Pancreas (tissue), 10 donors: ENCODE data around the gene PWWP2B. TPM values are rescaled to one million over a fixed set of nuclear protein-coding genes. Genes with fewer than 3 reads are reported as not detected.
A peak's percentile ranks its signal among the peaks of the same experiment; 100 is the strongest.

Experiments used
- ATAC-seq, 4 donors: fragments of 200-7000 bp; cut with Tn5 transposase; one replicate each; pipeline versions ENCODE4 v1.8.0 to v1.9.1; 2020; ENCODE audit warnings: mild to moderate bottlenecking in 4 of 4, moderate library complexity in 4 of 4
- DNase-seq, 6 donors: peaks; one replicate each; pipeline ENCODE4 v3.0.0-alpha.2; 2020
- FAIRE-seq: peaks from 2 replicates; lab custom pipeline; 2012; peaks lifted over from hg19 to GRCh38; lab: Jason Lieb, UNC
- H3K27ac ChIP-seq, 4 donors: fragments of 200-600 bp; sonication (generic); 1 replicate in 3 of 4; 2 replicates in 1 of 4; pipeline versions ENCODE4 v1.5.0 to v1.8.0; 2020
- H3K27me3 ChIP-seq, 4 donors: fragments of 200-600 bp; one replicate each; pipeline ENCODE4 v1.8.0; 2021
- H3K36me3 ChIP-seq, 3 donors: fragments of 200-600 bp; sonication (generic) in 1 of 3; one replicate each; pipeline versions ENCODE4 v1.5.0 to v1.8.0; 2020 to 2021
- H3K4me1 ChIP-seq, 3 donors: fragments of 200-600 bp; one replicate each; pipeline ENCODE4 v1.8.0; 2021
- H3K4me3 ChIP-seq, 4 donors: fragments of 200-600 bp; sonication (generic) in 2 of 4; one replicate each; pipeline versions ENCODE4 v1.5.0 to v1.8.0; 2020 to 2021
- H3K9me3 ChIP-seq, 4 donors: fragments of 200-600 bp; one replicate each; pipeline ENCODE4 v1.8.0; 2021
- CTCF ChIP-seq, 4 donors: fragments of 200-600 bp; sonication (generic) in 3 of 4; IDR thresholded peaks; one replicate each; pipeline versions ENCODE4 v1.5.0 to v1.8.0; 2021; ENCODE audit warnings: antibody characterized with exemption in 4 of 4
- WGBS, 2 donors: extraction: QIAGEN DNeasy Blood & Tissue Kit; methylation state at CpG; one replicate each; pipeline ENCODE4 v1.1.7; 2013; 5-methylcytosine and 5-hydroxymethylcytosine counted together
- intact Hi-C, 3 donors: fragments of 100-400 bp; cut with DNase I; formaldehyde crosslinking; loops; one replicate each; pipeline versions ENCODE4 v1.11.1 to v1.14.2; 2022
- polyA plus RNA-seq, 2 donors: library from polyadenylated mRNA; stranded (reverse); fragments of 200-250 nt; gene quantifications; one replicate each; pipeline ENCODE4 v1.2.3, GENCODE V29; 2013
- total RNA-seq, 6 donors: library from RNA; stranded (reverse); fragmentation: NEBNext Ultra II Directional in 4 of 6; extraction: Animal tissue kit (Norgen Biotek cat#: 25700) in 4 of 6; gene quantifications; one replicate each; pipeline versions ENCODE4 v1.2.1 to v1.2.4, GENCODE V29; 2021 to 2023
- donor health status: healthy with polysubstance abuse.
- donor health status: DM: no; HTN: no; CAD: no; lungs with moderate emphysema.
- donor health status: DM: no; HTN: no; CAD: no.
- donor health status: control.
- donor health status: control.
- donor health status: Bipolar disorder and iron deficiency.
- donor health status: DM: yes; HTN: yes; CAD: no.
- donor health status: DM: no; HTN: no; CAD: no.
- donor health status: DM: no; HTN: no; CAD: no.
- donor health status: DM: yes; HTN: yes; CAD: no.

PWWP2B gene
- total and polyA plus RNA-seq, 8 donors = 17.8 to 44.1 (median 25.2) TPM

DNA sequence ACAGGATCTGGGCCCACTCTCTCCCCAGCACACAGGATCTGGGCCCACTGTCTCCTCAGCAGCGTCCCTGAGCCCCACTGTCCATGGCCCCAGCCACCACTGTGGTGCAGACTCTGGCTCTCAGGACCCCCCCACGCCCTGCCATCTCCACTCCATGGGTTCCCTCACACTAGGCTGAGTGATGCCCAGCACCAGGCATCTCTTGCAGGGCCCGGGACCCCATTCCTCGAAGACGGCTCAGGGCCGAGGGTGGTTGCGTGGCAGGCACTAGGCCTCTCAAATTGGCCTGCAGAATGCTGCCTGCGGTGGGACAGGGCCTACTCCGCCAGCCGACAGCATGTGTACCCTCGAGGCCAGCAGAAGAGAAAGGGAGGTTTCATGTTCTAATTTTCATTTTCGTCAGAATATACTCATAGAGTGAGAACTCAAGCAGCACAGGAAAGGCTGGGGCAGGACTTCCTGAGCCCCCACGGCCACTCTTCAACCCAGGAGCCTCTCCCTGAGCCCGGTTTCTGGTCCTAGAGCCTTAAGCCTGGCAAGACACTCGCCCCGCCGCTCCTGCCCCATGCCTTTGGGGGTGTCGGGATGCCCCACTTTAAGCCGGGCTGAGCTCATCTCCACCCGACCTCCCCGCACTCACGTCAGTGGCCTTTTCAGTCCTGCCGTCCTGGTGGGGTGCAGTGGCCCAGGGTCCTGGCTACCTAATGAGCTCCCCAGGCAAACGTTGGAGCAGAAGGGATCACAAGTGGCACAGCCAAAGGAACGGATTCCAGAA, 44.0 kb downstream of the PWWP2B start:
- FAIRE-seq (no peak), DNase-seq (peak in 2 of 6 donors; percentile 32 to 64), ATAC-seq (no peak)
- Histone ChIP-seq H3K4me3 (no peak overlapping the region), H3K27ac (no peak overlapping the region), H3K27me3 (no peaks in the 10 kb centered on the region), H3K9me3 (no peaks in the 10 kb centered on the region), H3K4me1 (no peaks in the 10 kb centered on the region), H3K36me3 (no peaks in the 10 kb centered on the region)
- 86 to 91% methylated on average over 25 of the region's 25 CpGs for whole genome bisulfite sequencing, 2 donors
- intact Hi-C loops = no loop called here
- TF ChIP-seq CTCF (IDR thresholded peaks at IDR 0.05) = no peak

GRCh38 chr10:132441818-132442524, 45.0 kb downstream of the PWWP2B start:
- H3K27ac ChIP-seq = no peak overlapping the region
- 86 to 91% methylated on average over 21 to 22 of the region's 22 CpGs for WGBS, 2 donors

DNA sequence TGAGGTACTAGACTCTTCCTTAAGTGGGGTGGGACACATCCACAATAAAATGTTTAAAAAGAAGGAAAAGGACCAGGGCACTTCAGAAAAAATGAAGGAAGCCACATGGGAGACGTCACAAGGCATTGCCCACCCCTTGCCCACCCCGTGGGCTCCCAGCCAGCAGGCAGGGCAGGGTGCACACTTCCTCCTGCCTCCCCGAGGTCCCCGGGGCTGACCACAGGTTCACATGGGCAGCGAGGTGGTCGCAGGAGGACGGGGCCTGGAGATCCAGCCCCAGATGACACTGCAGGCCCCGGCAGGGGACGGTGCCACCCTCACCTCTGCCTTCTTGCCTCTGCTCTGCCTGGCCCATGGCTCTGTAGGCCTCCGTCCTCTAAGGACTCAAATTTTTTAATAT, 45.6 kb downstream of the PWWP2B start:
- no peak for TF ChIP-seq CTCF (IDR thresholded peaks at IDR 0.05)
- H3K27ac ChIP-seq = no peak overlapping the region
- no peak overlapping the region for H3K4me3 ChIP-seq
- H3K4me1 ChIP-seq = peaks cover 10 to 12% (median 11%) of the 10 kb centered on the region in 3 donors
- H3K9me3 ChIP-seq = no peaks in the 10 kb centered on the region
- DNase-seq = peak in 2 of 6 donors; percentile 27 to 54
- intact Hi-C loops = no loop called here
- H3K27me3 ChIP-seq = no peaks in the 10 kb centered on the region
- 80% methylated on average over 10 of the region's 10 CpGs for WGBS, 2 donors
- no peak for FAIRE-seq
- no peaks in the 10 kb centered on the region for H3K36me3 ChIP-seq
- no peak for ATAC-seq

More at GRCh38 chr10:132441818-132442524, 45.0 kb downstream of the PWWP2B start:
- no peak overlapping the region for H3K4me3 ChIP-seq
- no peak for ATAC-seq
- H3K36me3 ChIP-seq = no peaks in the 10 kb centered on the region
- H3K4me1 ChIP-seq = peaks cover 4 to 5% (median 4%) of the 10 kb centered on the region in 3 donors
- no peak for FAIRE-seq
- no peaks in the 10 kb centered on the region for H3K27me3 ChIP-seq
- no peaks in the 10 kb centered on the region for H3K9me3 ChIP-seq
- peak in 2 of 6 donors; percentile 5 to 20 for DNase-seq
- no peak for TF ChIP-seq CTCF (IDR thresholded peaks at IDR 0.05)
- intact Hi-C loops = no loop called here

- DNase-seq (peak in 2 of 6 donors; percentile 56 to 75), ATAC-seq (no peak), FAIRE-seq (no peak)
- TF ChIP-seq CTCF (IDR thresholded peaks at IDR 0.05) = peak in 2 of 4 donors; percentile 6 to 8
- H3K4me1 ChIP-seq = peaks cover 17 to 19% (median 18%) of the 10 kb centered on the region in 3 donors
- intact Hi-C loops = no loop called here
- no peak overlapping the region for H3K4me3 ChIP-seq
- no peaks in the 10 kb centered on the region for H3K9me3 ChIP-seq
- H3K36me3 ChIP-seq = no peaks in the 10 kb centered on the region
- no peak overlapping the region for H3K27ac ChIP-seq
- 60 to 66% methylated on average over 9 to 10 of the region's 10 CpGs for WGBS, 2 donors
- H3K27me3 ChIP-seq = no peaks in the 10 kb centered on the region
Observed at GRCh38 chr10:132443605-132443982, 46.6 kb downstream of the PWWP2B start.
